ENCODE data around the gene PAM16.

DNA sequence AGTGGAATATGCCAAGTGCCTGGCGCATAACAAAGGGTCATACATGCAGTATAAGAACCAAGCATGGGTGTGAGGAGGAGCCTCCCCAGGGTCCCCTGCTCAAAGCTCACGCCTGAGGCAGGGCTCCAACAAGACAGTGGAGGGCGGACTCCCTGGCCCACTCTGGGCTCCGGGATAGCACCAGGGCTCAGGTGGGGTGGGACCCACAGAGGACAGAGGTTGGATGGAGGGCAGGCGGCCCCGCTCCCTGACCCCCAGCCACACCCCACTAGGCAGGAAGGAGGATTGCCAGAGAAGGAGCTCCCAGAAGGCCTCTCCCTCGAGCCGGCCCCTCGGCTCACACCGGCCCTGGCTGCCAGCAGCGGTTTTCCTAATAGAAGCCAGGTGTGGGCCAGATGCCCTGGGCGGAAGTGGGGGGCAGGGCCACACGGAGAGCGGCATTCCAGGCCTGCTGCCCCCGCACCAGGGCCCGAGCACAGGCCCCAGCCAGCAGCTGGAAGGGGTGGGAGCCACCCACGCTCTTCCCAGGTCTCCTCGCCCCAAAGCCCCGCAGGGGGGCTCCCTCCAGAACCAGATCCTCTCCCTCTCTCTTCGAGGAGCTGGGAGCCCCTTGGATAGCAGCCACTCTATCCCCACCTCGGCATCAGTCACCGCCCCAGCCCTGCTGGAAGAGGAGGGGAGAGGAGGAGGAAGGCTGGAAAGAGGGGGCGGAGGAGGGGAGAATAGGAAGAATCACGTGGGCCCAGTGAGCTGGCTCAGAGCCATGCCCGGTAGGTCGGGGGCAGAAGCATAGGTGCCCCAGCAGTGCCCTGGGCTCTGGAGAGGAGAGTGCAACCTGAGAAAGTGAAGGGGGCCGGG lies 41.5 kb upstream of the PAM16 start:
- TF ChIP-seq EZH2 (IDR thresholded peaks at IDR 0.05; ENCODE audit: insufficient read depth, poor library complexity, severe bottlenecking) (no peak), EZH2phosphoT487 (IDR thresholded peaks at IDR 0.05; ENCODE audit: insufficient read depth, low read depth) (no peak)

All from GM23248 (cell line).